NCI-H187 treated with DMSO at 0.1 percent for 48 hours (cell line): ENCODE data around the gene MED29.

ENCODE experiments used
- DNase-seq: peaks from one replicate; lab custom pipeline; 2025; lab: John Stamatoyannopoulos, UW

The MED29 gene

DNA sequence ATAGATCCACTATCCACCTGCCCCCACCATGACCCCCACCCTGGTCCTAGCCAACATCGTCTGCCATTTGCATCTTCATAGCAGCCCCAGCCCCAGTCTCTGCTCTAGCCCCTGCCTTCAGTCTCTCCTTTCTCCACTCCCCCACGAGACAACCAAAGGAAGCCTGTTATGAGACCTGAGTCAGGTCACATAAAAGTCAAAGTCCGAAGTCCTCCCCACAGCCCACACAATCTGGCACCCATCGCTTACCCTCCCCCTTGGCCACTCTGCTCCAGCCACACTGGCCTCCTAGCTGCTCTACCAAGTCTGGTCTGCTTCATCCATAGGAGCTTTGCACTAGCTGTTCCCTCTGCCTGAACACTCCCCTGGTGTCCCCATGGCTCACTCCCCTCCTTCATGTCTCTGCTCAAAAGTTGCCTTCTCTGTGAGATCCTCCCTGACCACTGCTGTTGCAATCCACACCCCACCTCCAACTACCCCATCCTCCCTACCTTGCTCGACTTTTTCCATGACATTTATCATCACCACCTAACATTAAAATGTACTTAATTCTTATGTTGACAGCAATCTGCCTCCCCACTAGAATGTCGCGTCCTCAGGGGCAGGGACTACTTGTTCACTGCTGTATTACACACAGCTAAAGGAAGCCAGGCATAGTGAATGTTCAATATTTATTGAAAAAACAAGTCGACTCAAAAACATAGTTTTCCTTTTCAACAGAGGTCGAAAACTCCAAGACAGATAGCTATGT is 20.1 kb downstream of the MED29 start:
- DNase-seq: no peak

DNA sequence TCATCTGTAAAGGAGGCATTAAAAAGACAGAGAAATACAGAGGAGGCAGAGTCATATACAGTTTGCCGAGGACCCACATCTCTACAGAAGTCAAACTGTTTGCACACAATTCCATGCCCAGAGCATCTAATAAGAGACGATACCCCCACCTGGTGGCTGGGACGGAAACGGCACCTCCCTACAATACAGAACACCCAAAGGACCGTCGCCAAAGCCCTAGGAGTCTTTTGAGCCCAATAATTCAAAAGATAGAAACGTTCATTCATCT is 20.6 kb downstream of the MED29 start:
- peak; percentile 76 for DNase-seq

DNA sequence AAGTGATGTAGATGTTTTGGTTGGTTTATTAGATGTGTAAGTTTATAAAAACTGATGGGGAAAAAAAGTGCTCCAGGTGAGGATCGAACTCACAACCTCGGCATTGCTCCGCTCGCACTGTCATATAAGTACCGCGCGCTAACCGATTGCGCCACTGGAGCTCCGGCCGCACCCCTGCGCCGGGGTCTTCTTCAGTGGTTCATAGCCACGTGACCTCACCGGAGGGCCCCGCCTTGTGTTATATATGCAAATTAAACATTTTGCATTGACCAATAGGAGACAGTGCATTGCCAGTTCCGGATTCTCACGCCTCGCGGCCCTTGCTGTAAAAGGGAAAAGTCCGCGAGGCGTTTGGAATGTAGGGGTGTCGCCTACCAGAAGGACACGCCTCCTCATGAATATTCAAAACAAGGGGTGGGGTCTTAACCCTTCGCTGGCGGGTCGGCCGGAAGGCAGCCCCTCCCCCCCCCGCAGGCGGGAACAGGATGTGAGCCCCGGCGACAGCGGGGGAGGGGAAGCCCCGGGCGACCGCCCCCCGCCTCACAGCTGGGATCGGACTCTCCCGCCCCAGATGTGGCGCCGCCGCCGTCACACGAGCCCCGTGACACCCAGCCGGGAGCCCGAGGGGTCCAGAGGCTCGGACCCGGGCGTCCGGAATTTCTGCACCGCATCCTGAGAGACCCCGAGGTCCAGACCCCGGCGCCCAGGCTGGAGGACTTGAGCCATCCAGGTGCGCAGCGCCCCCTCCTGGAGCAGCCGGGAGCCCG is 21.1 kb downstream of the MED29 start, which contains the start of gene PLEKHG2:
Gene PLEKHG2 (plus strand): TSS at position 570 of the 767 bp plus-strand sequence. CDS start 1,418 bp downstream, outside the sequence.
- peak; percentile 90 for DNase-seq

DNA sequence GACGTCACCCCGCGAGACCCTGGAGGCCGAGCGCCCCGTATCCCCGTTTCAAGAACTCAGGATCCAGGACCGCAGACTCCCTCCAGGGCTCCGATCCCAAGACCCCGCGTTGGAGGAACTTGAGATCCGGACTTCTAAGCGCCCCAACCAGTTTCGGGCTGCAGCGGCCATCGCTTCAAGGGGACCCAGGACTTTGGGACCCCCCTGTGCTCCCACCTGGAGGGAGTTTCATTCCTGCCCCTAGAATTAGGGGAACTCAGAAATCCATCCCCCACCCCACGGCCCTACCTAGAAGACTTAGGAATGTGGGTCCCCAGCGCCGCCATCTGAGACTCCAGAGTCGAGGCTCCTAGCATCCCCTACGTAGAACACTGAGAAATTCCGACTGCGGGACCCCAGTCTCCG is 21.7 kb downstream of the MED29 start:
- no peak for DNase-seq

DNA sequence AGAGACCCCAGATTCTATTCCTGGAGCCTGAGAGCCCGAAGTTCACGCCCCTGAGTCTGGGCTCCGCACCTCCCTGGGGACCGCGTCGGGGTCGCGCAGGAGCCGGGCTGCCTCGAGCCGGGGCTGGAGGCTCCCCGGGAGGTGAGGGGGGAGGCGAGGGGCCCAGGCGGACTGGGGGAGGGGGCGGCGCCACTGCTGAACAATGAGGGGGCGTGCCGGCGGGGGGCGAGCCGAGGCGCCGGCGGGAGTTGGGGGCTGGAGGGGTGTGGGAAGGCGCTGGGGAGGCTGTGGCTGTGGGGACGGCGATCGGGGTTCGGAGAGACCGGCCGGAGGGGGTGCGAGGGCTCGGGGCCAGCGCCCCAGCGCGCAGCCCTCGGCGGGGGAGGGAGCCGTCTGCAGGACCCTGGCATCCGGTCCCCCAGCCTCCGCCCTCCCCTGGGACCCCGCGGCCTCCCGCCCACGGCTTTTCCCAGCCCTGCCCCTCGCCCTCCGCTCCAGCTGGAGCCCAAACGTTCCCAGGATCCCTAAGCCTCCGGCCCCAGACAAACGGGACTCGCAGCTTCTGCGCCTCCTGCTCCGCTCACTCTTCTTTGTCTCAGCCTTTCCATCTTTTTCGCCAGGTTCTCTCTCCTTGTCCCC is 22.2 kb downstream of the MED29 start:
- DNase-seq: no peak

DNA sequence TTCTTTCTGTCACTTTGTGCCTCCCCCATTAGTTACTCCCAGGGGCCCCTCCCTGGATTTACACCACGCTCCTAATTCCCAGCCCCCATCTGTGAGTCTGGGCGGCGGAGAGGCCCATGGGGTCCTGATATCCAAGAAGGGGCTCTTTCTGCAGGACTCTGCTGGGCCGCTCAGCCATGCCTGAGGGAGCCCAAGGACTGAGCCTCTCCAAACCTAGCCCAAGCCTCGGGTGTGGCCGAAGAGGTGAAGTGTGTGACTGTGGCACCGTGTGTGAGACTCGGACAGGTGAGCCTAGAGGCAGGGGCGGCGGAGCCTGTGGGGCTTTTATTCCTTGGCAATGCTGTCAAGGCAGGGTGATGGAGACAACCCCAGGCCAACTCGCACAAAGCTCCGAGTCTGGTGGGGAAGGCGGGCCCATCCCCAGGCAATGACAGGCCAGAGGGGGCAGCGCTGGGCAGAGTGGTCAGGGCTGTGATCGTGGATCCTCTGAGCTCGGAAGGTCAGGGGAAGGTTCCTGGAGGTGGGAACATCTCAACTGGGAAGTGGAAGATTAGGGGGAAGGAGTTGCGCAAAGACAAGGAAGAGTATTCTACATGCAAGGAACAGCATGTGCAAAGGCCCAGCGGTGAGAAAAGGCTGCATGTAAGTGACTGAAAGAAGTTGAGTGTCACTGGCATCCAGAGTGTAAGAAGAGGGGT is 22.9 kb downstream of the MED29 start:
- DNase-seq: no peak

DNA sequence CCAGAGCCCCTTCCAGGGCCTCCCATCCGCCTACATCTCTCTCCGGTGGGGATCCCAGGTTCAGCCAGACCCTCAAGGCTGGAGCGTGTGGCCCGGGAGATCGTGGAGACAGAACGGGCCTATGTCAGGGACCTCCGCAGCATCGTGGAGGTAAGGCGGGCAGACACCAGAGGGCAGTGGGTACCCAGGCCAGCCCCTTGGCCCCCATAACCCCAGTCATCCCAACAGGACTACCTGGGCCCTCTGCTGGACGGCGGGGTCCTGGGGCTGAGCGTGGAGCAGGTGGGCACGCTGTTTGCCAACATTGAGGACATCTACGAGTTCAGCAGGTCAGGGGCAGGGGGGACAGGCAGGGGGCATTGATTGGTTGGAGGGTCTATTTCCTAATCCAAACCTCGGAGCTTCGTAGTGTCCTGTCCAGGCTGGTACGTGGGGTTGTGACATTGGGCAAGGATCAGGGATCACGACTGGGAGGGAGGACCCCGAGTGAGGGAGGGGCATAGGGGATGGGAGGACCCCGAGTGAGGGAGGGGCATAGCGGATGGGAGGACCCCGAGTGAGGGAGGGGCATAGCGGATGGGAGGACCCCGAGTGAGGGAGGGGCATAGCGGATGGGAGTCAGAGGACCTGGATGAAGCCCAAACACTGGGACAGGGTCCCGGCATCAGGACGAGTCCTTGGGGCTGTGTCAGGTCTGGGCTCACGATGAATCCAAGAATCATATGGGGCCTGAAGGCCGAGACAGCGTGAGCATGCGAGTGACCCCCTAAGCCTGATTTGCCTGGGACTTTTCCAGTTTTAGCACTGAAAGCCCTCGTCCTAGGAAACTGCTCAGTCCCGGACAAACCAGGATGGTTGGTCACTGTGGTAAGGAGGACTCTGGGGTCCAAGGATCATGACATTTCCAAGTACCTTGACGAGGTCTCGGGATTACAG is 24.2 kb downstream of the MED29 start:
- DNase-seq: no peak

DNA sequence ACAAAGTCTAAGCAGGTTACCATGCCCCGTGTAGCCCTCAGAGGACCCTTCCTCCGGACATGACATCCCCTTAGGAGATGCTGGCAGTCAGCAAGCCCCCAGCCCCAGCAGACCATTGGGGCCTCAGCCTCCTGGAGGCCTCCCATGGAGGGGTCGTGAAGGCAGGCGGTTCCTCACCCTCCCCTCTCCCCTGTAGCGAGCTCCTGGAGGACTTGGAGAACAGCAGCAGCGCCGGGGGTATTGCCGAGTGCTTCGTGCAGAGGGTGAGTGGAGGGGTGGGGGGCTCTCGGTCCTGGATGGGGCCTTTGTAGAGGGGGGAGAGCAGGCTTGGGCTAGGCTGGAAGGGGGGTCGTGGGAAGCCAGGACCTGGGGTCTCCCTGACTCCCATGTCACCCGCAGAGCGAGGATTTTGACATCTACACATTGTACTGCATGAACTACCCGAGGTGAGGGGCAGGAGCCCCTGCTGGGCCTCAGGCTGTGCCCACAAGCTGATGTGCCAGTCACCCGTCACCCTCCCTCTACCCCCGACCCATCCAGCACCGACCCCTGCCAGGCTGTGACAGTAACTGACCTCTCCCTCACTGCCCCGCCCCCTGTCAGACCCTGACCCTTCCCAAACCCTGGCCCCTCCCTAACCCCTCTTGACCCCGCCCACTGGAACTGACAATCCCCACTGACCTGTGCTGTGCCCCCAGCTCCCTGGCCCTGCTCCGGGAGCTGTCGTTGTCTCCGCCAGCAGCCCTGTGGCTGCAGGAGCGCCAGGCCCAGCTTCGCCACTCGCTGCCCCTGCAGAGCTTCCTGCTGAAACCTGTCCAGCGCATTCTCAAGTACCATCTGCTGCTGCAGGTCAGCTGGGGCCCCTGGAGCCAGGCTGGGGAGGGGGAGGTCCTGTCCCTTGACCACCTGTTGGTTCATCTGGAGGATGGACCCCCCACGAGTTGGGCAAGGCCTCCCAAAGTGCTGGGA is 25.3 kb downstream of the MED29 start:
- DNase-seq: no peak

DNA sequence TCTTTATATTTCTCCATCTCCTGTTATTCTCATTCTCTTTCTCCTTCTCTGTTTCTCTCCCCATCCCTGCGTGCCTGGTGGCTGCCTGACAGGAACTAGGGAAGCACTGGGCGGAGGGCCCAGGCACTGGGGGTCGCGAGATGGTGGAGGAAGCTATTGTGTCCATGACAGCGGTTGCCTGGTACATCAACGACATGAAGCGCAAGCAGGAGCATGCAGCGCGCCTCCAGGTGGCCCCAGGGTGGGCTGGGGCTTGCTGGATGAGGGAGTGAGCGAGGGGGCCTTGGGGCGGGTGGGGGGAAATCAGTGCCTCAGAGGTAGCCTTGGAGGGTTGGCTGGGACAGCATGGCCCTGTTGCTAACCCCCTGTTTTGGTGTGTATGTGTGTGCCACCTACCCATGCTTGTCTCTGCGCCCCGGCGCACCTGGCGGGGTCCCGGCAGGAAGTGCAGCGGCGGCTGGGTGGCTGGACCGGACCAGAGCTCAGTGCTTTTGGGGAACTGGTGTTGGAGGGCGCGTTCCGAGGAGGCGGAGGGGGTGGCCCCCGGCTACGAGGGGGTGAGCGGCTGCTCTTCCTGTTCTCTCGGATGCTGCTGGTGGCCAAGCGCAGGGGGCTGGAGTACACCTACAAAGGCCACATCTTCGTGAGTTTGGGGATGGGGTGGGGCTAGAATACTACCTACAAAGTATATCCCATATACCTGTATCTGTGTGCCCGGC is 26.4 kb downstream of the MED29 start:
- DNase-seq: no peak

DNA sequence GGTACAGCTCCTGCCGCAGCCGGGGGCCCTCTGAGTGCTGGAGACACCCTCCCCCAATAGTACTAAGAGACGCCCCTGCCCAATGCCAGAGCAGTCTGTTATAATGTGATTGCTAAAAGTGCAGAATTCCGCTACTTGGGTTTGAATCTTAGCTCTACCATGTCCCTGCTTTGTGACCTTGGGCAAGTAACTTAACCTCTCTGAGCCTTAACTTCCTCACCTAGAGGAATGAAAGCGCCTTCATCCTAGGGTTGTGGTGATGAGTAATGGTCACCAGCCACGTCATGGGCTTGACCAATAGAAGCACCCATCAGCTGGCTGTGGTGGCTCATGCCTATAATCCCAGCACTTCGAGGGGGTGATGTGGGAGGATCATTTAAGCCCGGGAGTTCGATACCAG is 27.8 kb downstream of the MED29 start:
- DNase-seq: no peak

DNA sequence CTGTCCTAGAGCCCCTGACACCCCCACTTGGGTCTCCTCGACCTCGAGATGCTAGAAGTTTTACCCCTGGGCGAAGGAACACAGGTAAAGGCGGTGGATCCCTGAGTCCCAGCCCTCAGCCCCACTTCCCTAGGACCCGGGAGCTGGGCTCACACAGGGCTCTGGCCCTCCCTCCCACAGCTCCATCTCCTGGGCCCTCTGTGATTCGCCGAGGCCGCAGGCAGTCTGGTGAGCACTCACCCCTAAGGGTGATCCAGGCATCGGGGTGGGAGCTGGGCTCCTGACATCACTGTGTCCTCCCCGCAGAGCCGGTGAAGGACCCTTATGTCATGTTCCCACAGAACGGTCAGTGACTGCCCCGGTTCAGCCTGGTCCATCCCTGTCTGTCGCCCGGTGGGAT is 29.6 kb downstream of the MED29 start:
- DNase-seq: no peak

DNA sequence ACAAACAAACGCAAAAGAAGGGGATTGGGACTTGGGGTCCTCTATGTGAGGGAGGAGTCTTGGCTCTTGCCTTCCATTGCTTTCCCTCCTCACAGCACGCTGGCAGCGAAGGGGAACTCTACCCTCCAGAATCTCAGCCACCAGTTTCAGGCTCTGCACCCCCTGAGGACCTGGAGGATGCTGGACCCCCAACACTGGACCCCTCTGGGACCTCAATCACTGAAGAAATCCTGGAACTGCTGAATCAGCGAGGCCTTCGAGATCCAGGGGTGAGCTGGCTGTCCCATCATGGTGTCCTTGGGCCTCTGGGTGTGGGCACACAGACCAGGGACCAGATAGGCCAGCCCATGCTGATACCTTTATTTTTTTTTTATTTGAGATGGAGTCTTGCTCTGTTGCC is 30.8 kb downstream of the MED29 start:
- DNase-seq: no peak

DNA sequence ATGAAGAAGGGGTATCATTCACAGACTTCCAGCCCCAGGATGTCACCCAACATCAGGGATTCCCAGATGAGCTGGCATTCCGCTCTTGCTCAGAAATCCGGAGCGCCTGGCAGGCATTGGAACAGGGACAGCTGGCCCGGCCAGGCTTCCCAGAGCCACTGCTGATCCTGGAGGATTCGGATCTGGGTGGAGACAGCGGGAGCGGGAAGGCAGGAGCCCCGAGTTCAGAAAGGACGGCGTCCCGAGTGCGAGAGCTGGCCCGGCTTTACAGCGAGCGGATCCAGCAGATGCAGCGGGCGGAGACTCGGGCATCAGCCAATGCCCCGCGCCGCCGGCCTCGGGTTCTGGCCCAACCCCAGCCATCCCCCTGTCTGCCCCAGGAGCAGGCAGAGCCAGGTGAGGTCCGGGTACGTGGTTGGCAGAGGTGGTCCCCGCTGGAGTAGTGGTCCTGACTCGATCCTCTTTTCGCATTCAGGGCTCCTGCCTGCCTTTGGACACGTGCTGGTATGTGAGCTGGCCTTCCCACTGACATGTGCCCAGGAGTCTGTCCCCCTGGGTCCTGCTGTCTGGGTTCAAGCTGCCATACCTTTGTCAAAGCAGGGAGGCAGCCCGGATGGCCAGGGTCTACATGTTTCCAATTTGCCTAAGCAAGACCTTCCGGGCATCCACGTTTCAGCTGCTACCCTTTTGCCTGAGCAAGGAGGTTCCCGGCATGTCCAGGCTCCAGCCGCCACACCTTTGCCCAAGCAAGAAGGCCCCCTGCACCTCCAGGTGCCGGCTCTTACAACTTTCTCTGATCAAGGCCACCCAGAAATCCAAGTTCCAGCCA is 32.3 kb downstream of the MED29 start:
- no peak for DNase-seq

DNA sequence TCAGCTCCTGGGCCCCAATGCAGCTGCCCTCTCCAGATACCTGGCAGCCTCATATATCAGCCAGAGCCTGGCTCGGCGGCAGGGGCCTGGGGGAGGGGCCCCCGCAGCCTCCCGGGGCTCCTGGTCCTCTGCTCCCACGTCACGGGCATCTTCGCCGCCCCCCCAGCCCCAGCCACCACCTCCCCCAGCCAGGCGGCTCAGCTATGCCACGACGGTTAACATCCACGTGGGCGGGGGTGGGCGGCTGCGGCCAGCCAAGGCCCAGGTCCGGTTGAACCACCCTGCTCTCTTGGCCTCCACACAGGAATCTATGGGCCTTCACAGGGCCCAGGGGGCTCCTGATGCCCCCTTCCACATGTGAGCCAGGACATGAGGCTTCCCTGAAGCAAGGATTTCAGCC is 33.8 kb downstream of the MED29 start:
- no peak for DNase-seq

DNA sequence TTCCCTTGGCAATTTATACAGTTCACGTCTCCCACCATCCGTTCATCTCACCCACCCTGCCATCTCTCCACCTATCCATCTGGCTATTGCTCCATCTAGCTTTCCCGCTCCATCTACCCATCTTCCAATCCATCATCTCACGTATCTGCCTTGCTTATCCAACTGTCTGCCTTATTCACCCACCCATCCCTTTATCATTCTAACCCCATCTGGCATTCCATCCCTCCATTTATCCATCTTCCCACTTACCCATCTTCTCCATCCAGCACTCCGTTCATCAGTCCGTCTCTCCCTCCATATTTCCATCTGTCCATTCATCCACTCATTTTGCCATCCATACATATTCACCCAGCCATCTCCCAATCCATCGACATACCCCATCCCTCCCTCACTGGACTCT is 34.6 kb downstream of the MED29 start:
- DNase-seq: no peak

DNA sequence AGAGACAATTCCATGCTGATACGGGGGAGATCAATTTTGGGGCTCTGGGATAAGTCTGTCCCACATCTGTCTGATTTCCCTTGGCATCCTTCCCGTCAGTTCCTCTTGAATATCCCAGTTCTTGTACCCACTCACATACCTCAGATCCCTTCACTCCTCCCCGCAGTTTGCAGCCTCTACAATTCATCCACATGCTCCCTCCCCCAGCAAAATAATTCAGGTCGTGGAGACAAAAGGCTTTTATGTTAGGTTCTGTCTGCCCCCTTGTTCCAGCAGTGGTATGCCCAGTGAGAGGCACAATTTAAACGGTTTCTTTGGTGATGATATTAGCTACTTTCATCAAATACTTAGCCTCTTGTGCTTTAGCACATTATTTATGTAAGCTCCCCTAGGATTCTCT is 35.0 kb downstream of the MED29 start:
- no peak for DNase-seq

DNA sequence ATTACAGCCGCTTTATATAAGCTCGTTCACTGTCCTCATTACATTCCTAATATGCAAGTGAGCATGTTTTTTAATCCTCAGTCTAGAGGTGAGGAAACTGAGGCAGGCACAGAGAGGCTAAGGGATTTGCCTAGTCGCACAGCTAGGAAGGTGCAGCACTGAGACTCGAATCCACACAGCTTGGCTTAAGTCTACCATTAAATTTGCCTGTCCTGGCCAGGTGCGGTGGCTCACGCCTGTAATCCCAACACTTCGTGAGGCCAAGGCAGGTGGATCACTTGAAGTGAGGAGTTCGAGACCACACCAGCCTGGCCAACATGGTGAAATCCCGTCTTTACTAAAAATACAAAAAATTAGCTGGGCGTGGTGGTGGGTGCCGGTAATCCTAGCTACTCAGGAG is 36.5 kb downstream of the MED29 start:
- no peak for DNase-seq

DNA sequence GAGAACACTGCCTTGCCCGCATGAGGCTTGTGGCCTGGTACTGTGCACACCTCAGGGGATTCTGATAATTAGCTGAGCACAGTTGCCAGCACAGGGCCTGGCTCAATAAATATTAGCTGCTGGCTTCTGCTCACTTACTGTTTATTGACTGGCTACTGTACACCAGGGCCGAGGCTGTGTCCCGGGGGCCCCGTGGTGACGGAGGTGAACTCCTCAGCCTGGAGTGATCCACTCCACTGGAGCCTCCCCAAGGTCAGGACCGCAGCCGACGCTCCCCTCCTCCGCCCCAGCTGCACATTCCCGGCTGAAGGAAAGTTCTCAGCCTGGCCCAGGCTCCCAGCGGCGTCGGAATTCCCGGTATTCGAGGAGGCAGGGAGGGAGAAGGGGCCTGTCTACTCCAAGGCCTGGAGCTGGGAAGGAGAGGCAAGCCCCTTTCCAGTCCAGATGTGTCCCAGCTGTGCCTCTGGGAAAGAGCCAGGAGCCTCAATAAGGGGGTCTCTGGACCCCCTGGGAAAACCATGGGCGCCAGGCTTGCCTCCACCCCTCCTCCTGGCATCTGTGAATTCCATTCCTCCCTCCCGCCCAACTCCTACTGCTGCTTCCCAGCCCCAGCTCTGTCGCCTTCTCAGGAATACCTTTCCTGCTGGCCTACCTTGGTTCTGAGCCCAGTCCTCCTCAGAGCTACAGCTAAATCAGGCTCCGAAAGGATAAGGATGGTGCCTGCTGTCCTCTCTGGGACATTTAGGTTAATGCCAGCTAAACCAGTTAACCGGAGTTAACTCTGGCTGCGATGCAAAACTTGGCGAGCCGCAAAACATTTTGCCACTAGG is 37.3 kb downstream of the MED29 start:
- DNase-seq: no peak
